HG03457 (cell line): ENCODE measurements around the gene COL5A1.

Experiments used
- ATAC-seq: cut with Tn5 transposase; IDR thresholded peaks from one replicate; pipeline ENCODE4 v1.9.1; 2021; ENCODE audit warnings: moderate number of reproducible peaks; ENCODE audit not compliant: unreplicated experiment

COL5A1 gene

DNA sequence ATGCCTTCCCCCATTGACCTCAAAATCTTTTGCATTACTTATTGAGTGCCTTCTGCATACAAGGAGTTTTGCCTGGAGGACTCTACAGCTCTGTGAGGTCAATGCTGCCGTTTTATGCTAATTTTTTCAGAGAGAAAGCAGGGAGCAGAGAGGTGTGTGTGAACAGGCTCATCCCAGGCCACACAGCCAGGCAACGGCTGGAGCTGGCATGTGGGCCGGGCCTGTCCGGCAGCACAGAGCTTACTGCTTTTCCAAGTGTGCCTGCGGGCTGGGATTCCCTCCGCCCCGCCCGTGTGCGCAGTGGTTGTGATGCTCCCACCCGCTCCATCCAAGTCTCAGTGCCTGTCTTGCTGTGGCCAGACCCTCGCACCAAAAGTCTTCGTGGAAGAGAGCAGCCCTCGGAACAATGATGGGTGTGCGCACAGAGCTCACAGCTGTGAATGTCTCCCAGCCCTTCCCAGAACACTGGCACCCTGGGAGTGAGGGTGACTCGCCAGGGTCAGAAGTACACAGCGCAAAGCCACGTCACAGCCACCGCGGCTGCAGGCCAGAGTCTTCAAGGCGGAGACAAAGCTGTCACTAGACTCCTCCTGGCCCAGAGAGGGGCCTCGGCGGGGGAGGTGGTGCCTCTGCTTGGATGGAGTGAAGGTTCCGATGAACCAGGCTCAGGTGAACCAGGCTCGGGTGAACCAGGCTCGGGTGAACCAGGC is 82.8 kb downstream of the COL5A1 start:
- no peak for ATAC-seq

DNA sequence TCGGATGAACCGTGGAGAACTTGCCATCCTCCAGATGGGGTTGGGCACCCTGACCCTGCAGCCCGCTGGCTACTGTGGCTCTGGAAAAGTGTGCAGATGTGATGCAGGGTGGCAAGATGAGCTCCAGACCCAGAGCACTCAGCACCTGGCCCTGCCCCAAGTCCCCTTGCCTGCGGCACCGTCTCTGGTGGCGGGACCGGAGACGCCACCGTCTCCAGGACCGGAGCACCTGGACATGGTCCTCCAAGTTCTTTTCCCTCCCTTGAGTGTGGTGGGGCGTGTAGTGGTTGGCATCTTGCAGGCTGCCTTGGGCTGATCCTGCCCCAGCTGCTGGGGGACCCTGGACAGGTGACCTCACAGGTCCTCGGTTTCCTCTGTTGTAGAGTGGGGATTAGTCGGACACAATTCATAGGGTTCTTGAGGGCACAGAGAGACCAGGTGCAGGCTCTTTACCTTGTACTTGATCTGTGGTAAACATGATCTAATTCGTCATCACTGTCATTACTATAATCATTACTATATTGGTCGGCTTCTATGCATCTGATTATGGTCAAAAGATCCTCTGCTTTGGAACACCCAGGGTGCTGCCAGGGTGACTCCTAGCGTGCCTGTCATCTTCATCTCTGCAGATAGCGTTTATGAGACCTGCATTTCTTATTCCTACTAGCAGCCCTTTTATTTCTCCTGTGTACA is 83.5 kb downstream of the COL5A1 start:
- no peak for ATAC-seq

DNA sequence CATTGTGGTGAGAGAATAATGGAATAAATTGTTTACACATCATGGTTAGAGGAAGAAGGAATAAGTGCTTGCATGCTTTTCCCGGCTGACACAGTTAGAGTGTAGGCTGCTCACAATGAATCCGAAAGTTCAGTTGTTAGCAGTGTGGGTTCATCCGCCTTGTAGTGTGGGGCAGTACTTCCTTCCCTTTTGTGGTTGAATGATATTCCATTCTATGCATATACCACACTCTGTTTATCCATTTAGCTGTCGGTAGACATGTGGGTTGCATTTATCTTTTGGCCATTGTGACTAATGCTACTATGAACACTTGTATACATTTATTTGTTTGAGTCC is 84.0 kb downstream of the COL5A1 start:
- ATAC-seq = no peak

DNA sequence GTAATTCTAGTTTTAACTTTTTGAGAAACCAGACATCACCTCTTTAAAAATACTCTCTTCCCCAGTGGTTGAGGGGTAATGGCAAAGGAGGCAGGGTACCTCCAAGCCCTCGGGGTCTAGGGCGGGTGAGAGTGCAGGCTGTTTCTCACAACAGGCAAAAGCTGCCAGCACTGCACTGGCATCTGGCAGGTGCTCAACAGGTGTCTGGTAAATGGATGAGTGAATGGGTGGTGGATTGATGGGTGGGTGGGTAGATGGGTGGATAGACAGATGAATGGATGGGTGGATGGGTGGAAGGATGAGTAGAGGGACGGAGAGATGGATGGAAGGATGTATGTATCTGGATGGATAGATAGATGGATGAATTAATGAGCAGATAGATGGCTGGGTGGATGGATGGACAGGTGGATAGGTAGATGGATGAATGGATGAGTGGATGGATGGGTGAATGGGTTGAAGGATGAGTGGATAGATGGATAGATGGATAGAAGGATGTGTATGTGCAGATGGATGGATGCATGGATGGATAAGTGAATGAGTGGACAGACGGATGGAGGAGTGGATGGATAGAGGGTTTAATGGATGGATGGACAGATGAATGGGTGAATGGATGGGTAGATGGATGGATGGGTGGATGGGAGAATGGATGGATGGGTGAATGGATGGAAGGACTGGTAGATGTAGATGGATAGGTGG is 84.6 kb downstream of the COL5A1 start:
- no peak for ATAC-seq

DNA sequence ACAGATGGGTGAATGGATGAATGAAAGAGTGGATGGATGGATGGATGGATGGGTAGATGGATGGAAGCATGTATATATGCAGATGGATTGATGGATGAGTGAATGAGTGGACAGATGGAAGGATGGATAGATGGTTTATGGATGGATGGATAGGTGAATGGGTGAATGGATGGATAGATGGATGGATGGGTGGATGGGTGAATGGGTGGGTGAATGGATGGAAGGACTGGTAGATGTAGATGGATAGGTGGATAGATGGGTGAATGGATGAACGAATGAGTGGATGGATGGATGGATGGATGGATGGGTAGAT is 85.1 kb downstream of the COL5A1 start:
- no peak for ATAC-seq

DNA sequence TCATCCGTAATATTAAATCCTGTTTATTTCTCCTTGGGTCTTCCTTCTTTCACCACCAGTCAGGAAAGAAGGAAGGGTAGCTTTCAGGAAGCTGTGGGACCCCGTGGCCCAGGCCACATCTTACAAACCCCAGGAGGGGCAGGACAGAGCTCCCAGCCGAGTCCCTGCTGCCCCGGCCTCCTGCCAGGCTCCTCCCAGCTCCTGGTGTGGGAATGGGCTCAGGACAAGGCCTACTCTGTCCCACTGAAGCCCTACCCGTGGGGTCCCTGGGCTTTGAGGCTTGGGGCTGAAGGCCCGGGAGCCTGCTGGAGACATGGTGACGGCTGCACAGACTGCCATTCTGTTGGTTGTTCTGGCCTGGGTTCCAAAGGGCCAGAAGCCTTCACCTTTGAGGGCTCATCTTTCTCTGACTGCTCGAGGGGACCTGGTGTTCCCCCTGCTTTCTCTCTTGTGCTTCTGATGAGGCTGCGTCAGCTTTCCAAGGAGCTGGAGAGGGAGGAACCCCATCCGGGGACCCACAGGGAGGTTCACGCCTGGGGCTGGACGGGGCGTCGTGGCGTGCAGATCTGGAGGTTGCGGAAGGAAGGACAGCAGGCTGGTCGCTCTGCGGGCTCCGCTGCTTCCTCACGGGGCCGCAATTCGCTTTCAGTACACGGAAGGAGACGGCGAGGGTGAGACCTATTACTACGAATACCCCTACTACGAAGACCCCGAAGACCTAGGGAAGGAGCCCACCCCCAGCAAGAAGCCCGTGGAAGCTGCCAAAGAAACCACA is 86.6 kb downstream of the COL5A1 start:
- no peak for ATAC-seq

DNA sequence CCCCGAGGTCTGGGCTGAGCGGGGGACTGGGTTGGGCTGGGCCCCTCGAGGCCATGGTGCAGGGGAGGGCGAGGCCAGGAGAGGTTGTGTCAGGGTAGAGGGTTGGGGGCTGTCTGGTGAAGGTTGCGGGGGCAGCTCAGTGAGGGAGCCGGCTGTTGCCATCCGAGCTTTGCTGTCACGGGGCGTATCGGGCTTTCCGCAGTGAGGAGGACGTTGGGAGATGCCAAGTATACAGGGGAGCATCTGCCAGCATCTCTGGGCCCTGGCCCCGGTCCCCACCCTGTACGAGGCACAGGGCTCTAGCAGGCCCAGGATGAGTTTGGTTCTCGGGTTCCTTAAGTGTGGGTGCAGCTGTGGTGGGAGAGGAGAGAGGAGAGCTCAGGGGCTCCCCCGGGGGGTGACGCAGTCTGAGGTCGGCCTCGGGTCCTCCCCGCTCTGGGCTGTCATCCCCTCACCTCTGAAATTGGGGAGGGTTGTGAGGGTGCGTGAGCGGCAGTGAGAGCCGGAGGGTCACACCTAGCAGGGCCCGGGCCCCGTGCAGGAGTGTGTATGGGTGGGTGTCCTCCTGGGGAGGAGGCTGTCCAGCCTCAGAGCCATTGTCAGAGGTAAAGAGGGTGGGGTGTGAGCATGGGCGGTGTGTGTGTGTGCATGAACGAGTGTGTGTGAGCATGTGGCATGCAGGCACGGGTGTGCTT is 87.3 kb downstream of the COL5A1 start:
- ATAC-seq = no peak

DNA sequence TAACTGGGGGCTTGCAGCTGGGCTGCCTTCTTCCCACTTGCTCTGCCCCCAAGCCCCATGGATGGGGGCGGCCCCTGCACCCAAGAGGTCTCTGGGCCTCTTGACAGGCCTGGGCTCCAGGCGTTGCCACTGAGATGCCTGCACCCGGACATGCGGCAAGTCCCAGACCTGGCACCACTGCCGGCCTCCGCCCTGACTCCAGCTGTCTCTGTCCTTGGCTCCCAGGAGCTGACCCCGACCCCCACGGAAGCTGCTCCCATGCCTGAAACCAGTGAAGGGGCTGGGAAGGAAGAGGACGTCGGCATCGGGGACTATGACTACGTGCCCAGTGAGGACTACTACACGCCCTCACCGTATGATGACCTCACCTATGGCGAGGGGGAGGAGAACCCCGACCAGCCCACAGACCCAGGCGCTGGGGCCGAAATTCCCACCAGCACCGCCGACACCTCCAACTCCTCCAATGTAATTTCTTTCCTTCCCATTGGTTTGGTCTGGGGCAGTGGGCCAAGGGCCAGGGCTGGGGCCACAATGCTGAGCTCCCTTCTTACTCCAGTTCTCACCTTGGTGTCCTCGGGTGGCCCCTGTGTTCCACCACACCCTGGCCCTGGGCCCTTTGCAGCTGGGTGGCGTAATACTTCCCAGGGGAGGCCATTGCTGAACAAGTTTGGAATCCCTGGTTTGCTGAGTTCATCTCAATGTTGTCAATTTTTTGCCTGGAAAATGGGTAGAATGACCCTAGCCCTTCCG is 88.6 kb downstream of the COL5A1 start:
- no peak for ATAC-seq

DNA sequence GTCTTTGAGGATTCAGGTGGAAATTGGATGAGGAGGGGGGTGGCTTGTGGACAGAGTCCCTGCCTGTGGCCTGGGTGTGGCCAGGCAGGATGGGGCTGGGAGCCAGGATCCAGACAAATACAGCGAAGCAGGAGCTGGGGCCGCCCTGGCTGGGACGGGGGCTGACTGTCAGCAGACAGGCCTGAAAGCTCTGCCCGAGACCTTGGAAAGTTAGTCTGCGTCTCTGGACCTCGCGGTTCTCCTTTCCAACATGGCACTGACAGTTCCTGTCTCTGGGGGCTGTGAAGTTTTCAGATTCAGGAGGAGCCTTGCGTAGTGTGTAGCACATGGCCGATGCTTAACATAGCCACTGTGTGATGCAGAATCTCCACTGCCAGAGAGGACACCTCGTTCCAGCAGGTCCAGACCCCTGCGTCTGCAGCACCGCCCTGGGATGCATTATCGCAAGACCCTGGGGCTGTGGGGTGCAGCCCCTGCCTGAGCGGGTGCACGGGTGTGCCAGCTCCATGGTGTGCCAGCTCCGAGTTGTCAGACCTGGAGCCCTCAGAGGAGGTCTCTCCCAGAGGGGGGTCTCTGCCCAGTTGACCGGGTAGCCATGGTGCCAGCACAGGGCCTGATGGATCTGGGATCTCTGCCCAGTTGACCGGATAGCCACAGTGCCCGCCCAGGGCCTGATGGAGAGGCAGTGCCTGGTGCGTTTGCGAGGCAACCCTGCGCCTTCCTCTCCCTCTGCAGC is 89.3 kb downstream of the COL5A1 start:
- no peak for ATAC-seq

DNA sequence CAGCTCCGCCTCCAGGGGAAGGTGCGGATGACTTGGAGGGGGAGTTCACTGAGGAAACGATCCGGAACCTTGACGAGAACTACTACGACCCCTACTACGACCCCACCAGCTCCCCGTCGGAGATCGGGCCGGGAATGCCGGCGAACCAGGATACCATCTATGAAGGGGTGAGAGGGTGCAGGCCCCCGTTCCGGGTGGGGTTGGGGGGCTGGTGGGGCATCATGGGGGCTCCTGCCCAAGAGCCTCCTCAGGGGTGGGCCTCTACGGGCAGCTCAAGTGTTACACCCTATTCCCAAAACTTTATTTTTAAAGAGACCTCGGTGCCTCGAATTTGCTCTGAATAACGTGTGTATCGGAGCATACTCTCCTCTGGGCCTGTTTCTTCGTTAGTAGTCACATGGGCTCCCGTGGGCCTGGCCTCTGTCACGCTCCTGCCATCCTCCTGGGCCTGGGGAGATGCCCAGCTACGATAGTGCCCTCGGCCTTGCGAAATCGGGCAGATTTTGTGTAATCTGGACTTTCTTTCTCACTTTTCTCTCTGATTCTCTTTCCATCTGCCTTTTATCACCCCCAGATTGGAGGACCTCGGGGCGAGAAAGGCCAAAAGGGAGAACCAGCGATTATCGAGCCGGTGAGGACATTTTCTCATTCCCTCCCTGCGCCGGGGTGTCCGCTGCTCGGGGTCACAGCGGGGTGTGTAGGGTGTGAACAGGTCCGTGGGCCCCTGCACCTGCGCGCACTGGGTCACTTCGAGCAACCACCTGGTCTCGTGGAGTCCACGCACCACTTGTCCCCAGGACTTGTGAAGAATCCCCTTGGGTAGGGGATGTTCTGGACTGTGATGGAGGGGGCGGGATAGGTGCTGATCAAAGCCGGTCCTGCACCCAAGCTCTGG is 90.1 kb downstream of the COL5A1 start:
- ATAC-seq = no peak

DNA sequence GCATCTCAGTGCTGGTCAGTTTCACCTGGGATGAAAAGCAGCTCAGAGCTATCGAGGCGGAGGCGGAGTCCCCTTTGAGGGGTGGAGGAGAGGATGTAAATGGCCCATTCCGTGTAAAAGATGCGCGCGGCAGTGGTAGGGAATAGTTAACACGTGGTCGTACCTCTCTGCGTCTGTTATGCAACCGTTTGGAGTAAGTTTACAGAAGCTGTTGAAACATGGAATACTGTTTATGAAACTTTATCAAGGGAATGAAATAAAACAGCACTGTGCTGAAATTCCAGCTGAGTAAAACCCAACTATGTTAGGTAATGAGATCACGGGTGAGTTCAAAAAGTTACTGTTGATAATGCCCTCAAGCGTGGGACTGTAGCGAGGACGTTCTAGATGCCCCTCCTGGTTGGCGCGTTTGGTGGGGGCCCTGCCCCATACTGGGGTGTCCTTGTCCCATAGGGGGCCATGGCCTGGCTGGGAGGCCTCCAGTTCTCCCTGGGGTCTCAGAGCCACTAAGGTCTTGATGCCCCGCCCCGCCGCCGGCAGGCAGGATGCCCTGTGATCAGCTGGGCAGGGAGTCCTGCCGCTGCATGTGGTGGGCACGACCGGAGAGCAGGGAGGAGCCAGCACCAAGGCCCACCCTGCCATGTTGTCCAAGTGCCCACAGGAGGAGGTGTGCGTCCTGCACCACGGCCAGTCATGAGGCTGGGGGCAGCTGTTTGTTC is 90.9 kb downstream of the COL5A1 start:
- no peak for ATAC-seq

DNA sequence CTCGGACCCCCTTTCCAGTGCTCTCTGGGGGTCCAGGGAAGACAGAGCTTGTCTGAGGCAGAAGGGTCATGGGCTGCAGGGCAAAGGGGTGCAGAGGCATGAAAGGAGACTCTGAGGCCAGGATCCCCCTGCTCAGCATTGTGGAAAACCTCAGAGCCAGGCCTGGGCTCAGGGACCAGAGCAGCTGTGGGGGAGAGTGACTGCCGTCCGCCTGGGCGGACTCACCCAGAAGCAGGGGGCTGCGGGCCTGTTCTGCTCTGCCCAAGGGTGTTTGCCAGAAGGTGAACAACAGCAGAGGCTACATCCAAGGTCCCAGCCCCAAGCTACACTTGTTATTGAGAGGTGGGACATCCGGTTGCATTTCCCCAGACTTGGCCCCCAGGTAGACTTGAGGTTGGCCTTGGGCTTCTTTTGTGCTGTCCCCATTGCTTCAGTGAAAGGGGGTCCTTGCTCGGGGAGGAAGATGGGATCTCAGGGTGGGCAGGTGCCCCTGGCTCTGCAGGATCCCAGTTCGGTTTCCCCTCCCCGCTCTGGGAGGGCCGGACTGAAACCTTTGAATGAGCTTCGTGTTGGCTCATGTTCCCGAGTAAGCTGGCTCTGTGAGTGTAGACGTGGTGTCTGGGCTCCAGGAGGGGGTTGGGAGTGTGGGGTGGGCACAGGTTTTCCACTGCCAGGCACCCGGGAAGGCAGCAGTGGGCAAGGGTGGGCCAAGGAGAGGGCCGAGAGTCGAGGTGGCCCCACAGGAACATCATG is 92.1 kb downstream of the COL5A1 start:
- no peak for ATAC-seq

DNA sequence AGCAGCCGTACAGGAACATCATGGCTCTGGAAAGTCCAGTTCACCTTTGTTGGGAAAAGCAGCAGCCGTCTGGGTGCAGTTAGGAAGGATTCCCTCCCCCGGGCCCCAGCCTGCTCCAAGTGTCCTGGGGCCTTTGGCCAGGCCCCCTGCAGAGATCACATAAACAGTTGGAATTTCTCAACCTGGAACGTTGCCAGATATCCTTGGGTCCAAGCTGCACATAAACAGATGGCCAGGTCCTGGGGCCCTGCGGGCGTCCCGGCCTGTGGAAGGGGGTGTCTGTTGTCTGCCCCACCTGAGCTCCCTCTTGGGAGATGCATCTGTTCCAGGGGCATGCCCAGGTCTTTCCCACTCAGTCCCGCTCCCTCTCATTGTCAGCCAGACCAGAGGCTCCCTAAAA is 92.7 kb downstream of the COL5A1 start:
- no peak for ATAC-seq

DNA sequence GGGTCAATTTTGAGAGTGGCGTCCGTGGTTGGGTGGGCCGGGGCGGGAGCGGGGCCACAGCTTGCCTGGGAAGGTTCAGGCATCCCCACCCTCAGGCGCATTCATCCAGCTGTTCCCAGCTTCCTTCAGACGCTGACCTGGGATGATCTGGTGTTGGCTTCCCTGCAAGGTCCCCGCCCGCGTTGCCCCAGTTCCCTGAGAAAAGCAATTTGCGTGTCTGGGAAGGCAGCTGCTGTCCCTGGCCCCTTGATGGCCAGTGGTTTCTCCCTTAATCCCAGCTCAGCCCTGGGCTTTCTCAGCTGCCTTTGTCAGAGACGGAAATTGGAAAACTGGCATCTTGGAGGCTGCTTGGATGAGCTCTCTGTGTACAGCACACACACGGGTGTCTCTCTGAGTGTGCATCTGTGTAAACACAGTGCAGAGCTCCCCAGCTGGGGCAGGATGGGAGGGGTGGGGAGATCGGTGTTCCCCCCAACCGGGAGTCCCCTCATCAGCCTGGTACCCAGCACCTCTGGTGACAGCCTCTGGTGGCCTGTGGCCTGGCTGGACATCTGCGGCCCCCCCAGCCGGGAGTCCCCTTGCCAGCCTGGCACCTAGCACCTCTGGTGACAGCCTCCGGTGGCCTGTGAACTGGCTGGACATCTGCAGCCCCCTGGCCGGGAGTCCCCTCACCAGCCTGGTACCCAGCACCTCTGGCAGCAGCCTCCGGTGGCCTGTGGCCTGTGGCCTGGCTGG is 94.0 kb downstream of the COL5A1 start:
- no peak for ATAC-seq

DNA sequence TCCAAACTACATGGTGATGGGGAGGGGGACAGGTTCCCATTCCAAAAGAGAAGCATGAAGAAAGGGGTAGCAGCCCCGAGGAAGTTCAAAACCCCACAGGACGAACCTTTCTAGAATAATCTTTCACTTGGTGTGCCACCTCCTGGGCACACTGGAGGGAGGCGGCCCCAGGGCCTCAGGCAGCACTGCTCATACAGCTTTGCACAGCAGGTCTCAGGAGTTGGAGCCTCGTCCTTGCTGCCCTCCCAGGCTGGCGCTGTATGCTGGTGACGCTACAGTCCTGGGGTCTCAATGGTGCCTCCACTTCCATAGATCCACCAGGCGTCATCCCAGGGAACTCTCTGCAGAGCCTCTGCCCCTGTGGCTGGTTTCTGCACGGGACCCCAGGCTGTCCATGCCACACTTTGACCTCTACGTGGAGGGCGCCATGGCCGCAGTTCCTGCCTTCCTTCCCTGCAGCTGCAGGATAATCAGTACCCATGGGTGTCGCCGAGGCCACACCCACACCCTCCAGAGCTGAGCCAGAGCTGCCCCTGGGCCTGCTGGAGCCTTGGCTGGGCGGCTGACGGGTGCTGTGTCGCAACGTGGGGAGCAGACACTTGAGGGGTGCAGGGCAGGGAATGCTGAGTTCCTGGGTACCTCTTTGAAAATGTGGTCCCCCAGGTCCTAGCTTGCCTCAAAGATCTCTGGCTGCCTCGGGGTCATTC is 95.3 kb downstream of the COL5A1 start:
- ATAC-seq = no peak
